ENCODE measurements around the gene GPR137C.

The GPR137C gene

DNA sequence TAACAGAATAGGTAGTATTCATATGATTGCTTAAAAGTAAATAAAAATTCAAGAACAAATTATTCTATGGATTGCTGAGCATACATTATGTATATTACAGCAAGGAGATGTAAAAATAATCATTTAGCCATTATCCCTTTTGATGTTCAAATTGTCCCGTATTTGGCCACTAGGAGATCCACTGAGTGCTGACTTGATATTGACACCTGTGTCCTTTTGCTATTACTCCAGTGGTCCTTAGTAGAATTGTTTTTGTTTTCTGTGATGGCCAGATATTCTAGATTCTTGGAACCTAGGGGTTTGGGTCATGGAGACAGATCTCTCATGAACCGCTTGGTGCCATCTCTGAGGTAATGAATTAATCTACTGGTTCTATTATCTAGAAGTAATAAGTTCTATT lies 126.0 kb downstream of the GPR137C start:
- no peak for TF ChIP-seq GATA2 (IDR thresholded peaks at IDR 0.05; ENCODE audit: low read depth, low read length)
- no peak for TF ChIP-seq GATA3 (IDR thresholded peaks at IDR 0.05; ENCODE audit: low read depth, low read length)

- TF ChIP-seq GATA2 (IDR thresholded peaks at IDR 0.05; ENCODE audit: low read depth, low read length): no peak
- no peak for TF ChIP-seq GATA3 (IDR thresholded peaks at IDR 0.05; ENCODE audit: low read depth, low read length)
Measured at GRCh38 chr14:52683985-52684520, 131.4 kb downstream of the GPR137C start.

DNA sequence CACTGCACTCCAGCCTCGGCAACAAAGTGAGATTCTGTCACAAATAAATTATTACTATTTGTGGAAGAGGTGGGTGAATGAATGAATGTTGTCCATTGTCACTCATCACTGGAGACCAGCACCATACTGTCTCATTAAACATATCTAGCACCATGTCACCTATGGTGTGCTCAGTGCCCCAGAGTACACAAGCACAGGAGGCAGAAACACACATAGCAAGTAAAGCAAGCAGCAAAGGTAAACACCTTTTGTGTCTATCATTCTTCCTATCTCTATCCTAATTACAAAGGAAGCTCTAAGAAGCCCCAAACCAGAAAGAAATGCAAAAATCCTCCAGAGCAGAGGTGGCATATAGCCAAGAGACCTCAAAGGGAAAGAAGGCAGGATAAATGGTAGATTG lies 133.5 kb downstream of the GPR137C start:
- TF ChIP-seq GATA3 (IDR thresholded peaks at IDR 0.05; ENCODE audit: low read depth, low read length) (no peak), GATA2 (IDR thresholded peaks at IDR 0.05; ENCODE audit: low read depth, low read length) (no peak)

All from SH-SY5Y (cell line).